Iris pigment epithelial cell (primary cell): Measurements from ENCODE around the gene PGAP1.

Source experiments
- DNase-seq: peaks from one replicate; pipeline ENCODE4 v3.0.0-alpha.2; 2011; ENCODE audit warnings: low read depth

PGAP1 gene

GRCh38 chr2:196792865-196793264 lies 133.6 kb downstream of the PGAP1 start:
- no peak for DNase-seq

DNA sequence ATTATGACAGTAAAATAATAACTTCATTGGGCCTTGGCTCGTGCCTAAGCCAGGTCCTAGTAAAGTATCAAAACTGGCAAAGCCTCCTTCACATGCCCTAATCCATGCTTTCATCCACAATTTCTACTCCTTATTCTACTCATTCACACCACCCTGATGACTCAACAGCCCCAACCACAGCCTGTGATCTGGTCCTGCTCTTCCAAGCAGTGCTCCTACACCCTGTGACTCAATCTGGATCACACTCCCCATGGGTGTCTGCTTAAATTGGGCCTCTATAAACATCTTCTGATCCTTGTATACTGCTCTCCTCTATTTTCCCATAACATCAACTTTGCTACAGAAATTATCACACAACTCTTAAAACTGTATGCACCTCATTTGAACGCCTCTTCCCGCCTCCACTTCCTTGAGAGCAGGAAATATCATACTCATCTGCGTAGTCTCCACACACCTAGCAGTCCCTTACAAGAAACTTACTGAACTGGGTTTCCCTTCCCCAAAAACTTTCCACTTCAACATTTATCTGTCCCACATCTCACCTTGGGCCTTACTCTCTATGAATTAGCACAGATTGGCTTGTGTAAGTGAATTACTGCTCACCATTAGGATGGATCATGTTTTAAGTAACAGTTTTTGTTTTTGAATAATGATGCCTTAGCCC lies 142.9 kb downstream of the PGAP1 start:
- DNase-seq, result peak; percentile 66
